Activated naive CD8-positive, alpha-beta T cell treated with anti-CD3 and anti-CD28 coated beads, Interleukin-2, amount 50 U/mL, for 16 hours (primary cell): ENCODE data around the gene CYTH4.

Experiments used
- DNase-seq: peaks from one replicate; pipeline ENCODE4 v3.0.0-alpha.2; 2020; ENCODE audit warnings: low read depth, low spot score

CYTH4 gene

DNA sequence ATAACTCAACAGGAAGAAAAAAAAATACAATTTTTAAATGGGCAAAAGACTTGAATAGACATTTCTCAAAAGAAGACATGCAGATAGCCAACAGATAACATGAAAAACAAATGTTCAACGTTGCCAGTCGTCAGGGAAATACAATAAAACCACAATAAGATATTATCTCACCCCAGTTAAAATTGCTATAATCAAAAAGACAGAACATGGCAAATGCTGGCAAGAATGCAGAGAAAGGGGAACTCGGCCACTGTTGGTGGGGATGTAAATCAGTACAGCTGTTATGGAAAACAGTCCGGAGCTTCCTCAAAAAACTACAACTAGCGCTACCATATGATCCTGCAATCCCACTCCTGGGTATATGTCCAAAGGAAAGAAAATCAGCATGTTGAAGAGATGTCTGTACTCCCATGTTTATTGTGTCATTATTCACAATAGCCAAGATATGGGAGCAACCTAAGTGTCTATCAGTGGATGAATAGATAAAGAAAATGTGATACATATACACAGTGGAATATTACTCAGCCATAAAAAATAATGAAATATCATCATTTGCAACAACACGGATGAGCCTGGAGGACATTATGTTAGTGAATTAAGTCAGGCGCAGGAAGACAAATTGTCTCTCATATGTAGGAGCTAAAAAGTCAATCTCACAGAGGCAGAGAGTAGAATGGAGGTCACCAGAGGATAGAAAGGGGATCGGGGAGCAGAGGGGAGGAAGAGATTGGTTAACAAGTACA lies 12.2 kb upstream of the CYTH4 start:
- no peak for DNase-seq

DNA sequence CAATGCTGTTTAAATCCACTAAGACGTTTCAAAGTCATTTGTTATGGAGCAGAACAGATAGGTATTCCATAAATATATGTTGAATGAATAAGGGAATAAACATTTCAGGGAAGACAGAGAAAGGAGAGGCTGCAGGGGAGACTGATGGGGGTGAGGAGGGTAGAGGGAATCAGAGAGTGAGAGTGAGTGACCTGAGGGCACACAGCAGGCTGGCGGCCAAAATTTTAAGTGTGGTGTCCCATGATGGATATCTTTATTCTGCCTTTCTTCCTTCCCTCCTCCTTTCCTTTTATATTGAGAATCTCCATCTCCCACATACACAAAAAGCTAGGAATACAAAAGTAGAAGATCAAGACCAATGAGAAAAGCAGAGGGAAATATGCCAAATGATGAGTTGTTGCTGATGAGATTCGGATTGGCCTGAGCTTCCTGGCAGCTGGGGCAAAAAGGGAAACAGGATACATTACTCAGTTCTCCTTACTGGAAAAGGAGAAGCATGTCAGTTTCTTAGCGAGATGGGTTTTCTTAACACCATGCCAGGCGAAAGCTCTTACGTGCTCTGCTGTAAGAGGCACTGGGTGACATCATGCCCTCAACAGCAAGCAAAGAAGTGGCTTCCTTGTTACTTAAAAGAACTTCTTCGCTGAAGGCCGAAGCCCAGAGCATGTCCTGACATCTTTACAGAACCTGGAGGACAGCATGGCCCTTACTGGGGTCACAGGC lies 11.2 kb upstream of the CYTH4 start:
- DNase-seq, result no peak

DNA sequence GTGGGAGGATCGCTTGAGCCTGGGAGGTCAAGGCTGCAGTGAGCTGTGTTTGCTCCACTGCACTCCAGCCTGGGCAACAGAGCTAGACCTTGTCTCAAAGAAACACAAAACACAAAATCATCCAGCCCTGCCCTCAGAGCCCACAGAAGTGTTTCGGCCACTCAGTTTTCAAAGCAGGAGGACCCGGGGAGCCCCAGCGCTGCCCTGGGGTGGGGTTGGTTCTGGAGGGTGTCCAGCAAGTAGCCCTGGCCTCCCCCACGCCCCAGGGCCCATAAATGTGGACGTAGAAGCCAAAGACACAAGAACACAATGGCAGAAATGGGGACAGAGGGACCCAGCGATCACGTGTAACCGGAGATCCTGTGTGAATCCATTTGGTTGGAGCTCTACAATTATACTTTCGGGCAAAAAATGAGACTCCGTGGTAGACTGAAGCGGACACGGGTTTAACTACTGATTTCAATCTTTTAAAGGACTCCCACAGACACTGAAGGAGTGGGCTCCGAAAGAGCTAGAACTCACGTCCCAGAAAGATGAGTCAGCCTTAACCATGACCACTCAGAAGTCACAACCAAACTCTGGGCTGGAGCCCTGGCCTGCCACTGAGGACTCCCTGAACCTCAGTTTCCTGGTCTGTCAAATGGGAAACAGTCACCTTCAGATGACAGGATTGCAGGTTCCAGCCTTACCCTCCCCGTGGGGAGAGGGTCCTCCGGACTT lies 9.0 kb upstream of the CYTH4 start:
- DNase-seq, result no peak

DNA sequence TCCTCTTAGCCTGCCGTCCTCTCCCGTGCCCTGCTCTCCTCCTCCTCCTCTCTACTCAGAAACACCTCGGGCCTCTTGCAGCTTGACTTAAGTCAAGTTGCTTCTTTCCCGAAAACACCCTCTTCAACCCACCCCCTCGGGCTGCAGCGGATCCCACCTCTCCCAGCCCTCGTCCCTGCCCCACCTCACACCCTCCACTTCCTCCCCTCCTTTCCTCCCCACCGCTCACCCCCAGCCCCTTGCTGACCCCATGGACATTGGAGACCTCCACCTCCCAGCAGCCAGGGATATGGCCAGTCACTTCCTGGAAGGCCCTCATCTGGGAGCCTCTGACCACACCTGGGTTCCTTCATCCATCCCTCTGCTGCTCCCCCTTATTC lies 8.5 kb upstream of the CYTH4 start:
- DNase-seq, result no peak

DNA sequence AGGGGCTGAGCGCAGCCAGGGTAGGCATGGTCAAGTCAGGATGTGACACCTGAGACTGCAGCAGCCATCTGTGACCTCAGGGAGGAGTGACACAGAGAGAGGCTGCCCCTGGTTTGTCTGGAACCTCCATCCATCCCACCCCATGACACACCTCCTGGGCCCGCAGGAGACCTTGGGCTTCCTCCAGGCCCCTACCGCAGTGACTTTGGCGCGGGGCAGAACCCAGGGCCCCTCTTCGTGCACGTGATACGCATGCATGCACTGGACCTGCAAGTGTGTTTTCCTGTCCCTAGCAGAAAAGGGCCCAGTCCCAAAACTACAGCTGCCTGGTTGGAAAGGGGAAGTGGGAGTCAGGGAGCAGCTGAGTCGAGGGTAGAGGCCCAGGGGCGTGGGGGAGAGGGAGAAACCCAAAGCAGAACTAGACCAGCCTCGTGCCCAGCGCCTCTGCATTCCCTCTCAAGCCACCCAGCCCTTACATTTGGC lies 7.9 kb upstream of the CYTH4 start:
- no peak for DNase-seq

DNA sequence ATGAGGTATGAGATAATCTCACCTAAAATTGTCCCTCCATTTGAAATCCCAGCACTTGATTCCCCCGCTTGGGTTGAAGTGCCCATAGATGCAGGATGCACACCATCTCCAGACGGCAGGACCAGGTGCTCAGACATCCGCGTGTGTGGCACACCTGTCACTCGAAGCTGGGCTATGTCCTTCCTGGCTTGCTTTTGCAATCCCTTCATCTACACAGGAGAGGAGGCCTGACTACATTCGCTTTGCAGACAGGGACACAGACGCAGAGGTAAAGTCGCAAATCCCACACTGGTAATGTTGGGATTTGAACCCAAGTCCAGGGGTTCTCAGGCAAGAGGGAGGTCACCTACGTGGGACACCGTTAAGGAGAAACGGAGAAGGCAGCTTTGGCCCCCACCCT lies 7.2 kb upstream of the CYTH4 start:
- no peak for DNase-seq

DNA sequence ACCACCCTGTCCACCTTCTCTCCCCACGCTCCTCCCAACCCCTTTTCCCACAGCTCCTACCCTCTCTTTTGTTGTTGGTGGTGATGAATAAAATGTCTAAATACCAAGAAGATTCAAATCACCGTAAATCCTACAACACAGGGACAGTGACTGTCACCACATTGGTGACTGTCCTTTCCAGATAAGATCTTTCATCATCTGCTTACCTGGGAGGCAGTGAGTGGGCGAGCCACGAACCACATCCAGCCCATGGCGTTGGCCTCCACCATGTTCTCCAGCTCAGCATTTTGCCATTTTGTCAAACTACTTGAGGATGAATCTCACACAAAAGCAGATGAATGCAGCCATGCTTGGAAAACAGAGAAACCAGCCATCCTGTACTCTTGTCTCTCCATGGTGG lies 6.7 kb upstream of the CYTH4 start:
- DNase-seq, result no peak

DNA sequence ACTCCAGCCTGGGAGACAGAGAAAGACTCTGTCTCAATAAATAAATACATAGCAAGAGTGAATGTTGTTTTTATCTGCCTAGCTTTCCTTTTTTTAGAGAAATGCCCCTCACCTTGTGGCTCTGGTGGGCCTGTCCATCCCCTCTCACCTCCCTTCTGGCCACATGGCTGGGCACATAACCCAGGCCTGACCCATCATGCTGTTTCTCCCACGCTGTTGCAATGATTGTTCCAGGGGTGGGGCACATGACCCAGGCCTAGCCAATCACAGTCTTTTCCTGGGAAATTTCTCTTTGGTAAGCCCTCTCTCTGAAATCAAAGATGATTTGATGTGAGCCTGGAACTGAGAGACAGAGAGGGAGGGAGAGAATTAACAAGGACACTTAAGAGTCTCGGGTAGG lies 5.5 kb upstream of the CYTH4 start:
- DNase-seq, result no peak

DNA sequence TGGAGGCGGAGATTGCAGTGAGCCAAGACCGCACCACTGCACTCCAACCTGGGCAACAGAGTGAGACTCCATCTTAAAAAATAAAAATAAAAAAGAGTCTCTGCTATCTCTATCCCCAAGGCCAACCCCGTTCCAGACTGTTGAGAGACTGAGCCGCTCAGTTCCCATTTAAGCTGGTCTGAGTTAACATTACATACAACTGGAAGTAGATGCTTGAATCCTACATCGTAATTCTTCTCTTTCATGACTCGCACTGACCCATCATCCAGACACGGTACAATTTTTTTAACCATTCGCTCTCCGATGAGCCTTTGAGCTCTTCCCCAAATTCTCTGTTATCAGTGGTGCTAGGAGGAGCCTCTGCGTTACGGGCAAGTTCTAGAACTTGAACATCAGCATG lies 4.9 kb upstream of the CYTH4 start:
- DNase-seq, result no peak

DNA sequence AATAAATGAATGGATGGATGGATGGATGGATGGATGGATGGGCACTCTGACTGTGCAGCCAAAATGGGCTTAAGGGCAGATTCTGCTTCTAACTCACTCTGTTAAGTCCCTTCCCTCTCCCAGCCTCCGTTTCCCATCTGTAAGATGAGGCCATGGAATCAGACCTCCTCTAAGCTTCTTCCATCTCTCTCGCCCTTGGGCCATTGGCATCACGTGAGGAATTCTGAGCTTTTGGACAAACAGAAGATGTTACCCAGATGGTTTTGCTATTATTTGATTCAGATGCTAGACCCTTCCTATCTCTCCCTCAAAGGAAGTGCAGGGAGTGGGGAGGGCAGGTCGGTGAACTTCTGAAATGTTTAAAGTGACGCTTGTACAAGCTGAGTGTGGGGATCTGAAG lies 4.0 kb upstream of the CYTH4 start:
- DNase-seq, result no peak

DNA sequence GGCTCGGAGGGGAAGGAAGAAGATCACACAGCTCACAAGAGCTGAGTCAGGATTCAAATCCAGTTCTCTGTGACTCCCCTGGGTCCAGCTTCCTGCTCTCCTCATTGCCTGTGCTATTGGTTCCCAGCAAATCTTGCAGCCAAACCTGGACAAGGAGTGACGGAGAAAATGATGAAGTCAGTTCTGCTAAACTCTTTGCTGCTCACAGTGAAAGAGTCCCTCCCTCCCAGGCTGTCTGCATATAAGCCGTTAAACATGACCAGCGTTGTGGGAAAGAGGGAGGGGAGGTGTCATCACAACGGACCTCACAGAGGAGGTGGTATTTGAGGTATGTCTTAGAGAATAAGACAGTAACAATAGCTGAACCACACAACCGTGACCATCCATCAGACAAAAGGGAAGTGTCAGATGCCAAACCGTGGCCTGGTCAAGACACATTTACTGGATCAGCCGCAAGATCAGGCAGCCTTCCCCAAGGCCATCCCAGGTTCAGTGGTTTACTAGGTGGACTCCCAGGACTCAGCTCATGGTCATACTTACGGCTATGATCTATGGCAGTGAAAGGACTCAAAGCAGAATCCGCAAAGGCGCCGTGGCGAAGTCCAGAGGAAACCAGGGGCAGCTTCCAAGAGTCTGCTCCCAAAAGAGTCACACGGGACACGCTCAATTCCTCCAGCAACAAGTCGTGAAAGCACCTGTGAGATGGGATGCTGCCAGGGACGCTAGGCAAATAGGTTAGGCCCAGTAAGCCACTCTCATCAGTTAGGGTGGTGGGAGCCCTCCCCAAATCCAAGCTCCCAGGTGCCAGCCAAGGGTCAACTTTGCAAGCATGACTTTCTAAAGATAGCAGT lies 2.8 kb upstream of the CYTH4 start:
- DNase-seq, result no peak

DNA sequence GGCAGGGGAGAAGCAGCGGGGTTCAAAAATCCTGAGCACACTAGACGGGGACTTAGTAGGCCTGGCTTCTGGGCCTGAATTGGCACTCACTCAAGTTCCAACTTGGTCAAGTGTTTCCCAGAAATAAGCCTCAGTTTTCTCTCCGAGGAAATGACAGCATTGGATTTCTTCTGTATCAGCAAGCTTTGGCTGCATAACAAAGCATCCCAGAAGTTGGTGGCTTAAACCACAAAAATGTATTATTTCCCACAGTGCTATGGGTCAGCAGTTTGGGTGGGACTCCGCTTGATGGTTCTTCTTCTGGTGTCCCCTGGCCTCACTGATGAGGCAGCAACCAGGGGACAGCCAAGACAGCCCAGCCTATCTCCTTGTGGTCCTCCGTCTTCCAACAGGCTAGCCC lies 1.6 kb upstream of the CYTH4 start:
- no peak for DNase-seq

DNA sequence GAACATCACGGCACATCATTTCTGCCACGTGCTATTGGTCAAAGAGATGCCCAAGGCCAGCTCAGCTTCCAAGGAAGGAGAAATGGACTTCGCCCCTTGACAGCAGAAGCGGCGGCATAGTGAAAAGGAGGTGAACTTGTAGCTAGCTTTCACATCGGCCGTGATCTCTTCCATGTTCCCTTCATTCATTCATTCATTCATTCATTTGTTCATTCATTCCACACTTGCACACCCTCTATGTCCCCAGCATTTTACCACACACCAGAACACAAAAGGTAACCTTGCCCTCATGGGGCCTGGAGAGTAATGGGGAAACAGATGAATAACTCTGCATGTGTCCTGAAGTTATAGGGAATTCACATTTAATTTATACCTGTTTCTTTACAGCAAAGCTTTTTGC lies 1.1 kb upstream of the CYTH4 start:
- no peak for DNase-seq

DNA sequence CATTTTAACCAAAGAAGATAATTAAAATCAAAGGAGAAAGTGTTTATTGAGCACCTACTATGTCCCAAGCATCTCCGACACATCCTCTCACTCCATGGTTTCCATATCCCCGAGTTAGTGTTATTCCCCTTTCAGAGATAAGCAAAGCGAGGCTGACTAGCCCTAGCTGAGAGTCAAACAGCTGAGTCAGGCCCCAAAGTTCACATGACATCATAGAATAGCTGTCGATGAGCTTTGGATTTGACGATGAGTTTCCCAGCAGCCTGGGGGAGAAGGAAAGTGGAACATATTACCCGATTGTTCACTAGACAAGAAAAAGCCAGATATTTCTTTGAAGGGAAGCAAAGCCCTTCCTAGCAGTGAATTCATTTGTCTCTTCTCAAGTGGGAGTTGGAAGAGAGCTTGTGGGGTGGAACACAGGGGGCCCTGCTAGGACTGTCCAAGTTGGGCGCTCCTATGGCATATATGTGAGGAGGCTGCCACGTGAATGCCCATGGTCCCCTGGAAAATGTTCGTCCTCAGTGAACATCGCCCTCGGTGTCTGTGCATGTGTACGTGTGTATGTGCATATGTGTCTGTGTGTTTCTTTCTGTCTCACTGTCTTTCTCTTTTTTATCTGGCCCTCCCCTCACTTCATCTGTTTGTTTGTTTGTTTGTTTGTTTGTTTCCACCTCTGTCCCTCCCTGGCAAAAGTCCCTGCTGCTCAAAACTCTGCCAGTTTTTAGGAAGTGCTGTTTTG lies 493 bp upstream of the CYTH4 start:
- no peak for DNase-seq

DNA sequence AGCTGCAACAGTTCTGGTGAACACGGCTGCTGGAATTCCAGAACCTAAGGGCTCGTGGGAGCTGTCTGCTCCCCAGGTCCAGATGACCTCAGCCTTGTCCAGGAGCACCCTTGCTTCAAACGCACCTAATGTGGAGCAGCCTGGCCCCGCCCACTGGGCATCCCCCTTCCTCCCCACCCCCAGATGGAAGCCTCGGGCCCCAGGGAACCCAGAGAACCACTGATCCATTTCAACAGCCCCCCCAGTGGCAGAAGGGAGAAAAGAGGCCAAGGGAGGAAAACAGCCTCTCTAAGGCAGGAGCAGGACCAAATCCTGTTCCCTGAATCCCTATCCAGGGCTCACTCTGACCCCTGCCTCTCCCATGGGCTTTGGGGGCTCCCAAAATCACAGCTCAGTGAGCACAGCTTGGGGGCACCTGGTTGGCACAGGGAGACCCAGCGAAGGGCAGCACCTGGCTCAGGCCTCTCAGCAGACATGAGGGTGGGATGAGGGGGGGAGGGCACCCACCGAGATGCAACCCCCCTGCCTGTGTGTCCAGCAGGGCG lies 1.2 kb downstream of the CYTH4 start:
- no peak for DNase-seq

DNA sequence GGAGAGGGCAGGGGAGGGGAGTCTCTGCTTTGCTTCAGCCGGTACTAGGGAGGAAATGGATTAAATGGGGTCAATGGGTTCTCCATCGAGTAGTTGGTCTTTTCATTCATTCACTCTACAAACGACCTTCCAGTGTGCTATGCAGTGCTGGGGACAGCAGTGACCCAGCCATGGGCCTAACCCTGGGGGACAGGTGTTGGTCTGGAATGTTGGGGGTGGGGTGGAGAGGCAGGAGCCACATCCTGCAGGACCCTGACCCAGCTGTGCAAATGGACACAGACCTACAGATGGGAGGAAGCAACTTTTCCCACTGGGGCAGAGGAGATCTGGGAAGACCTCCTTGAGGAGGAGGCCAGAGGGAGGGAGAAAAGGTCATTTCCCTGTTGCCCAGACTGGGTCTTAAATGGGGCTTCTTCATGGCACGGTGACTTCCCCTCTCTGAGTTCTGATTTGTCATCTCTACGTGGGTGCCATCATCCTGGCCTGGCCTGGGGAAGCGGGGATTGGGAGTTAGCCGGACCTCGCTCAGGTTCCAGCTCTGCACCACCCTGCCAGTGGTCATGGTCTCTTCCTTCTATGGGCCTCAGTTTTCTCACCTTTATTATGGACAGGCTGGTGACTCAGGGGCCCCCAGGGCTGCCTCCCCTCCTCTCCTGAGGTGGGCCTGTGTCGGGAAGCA lies 2.0 kb downstream of the CYTH4 start:
- no peak for DNase-seq

DNA sequence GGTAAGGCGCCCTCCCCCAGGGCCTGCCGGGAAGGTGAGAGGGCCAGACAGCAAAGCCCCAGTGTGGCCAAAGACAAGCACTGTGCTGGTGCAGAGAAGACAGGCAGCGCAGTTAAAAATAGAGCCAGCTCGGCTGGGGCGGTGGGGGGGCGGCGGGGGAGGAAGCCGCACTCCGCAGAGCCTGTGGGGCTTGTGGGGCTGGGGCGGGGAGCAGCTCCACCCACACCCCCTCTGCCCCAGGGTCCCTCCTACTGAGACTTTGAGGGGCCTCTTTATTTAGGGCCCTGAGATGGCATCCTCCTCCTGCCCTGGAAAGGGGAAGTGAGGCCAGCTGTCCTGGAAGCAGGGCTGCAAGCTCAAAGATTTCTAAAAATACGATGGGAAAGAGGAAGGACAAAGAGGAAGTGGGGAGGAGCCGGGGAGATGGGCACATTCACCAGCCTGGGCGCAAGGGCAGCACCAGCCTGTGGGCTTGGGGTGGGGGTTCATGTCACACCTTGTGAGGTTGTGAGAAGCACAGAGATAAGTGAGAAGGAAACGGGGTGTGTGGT lies 2.6 kb downstream of the CYTH4 start:
- no peak for DNase-seq

DNA sequence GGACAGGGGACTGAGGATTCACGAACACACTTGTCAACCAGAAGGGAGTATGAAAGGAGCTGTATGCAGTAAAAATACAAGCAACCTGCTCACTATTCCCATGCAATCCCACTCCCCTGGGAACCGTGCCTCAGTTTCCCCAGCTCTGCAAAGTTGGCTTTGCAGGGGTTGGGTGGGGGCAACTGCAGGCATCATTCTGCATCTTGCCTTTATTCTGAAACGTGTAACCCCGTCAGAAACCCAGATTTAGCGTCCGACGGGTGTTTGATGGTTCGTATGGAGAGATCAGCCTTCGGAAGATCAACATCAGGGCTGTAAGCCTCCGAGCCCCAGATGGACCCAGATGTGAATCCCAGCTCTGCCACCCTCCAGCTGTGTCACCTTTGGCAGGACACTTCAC lies 3.6 kb downstream of the CYTH4 start:
- no peak for DNase-seq

DNA sequence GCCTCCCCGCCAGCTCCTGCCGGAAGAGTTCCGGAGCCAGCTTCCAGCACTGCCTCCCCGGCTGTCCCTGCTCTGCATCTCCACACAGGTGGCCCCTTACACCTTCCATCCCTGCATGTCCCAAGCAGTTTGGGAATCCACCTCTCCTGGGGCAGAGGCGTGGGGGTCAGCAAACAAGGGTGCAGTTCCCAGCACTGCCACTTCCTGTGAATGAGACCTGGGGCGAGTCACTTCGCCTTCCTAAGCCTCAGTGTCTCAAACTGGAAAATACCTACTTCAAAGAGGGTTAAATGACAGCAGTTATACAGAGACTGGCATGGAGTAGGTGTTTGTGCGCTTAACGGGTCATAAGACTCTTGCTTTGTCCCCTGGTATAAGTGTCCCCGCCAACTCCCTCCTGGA lies 5.2 kb downstream of the CYTH4 start:
- no peak for DNase-seq

DNA sequence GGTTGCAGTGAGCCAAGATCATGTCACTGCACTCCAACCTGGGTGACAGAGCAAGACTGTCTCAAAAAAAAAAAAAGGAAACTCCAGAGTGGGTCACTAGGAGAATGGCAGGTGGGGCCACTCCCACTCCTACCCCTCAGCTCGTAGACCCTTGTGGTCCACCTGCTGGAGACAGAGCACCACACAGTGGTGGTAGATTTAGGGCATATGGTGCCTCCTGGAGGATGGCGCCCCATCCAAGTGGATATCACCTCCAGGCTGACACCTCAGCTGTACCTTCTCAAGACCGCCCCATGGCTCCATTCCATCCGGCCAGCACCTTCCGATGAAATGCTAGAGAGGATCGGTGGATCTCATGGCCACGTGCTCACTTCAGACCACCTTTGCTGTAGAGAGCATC lies 6.2 kb downstream of the CYTH4 start:
- no peak for DNase-seq
